HCT116 (cell line): Measurements from ENCODE around the gene FNIP2. TPM values are rescaled to one million over a fixed set of nuclear protein-coding genes. Genes with fewer than 3 reads are reported as not detected.

Source experiments
- ATAC-seq: fragments of 200-7000 bp; cut with Tn5 transposase; 2 replicates; pipeline ENCODE4 v1.9.1; 2020; ENCODE audit warnings: mild to moderate bottlenecking, moderate library complexity
- BruUV-seq: library from RNA; stranded (reverse); fragments of 400-500 nt; replicated peaks from 2 replicates; lab custom pipeline; 2021; lab: Mats Ljungman, UMichigan
- CTCF ChIA-PET: fragments of 300-600 bp; sonication (Branson Sonifier 250); formaldehyde crosslinking; loops from one replicate; lab custom pipeline; 2021; ENCODE audit warnings: antibody characterized with exemption; lab: Charles Lee
- POLR2A ChIA-PET: fragments of 300-600, 350-600 bp; sonication (Branson Sonifier 250); formaldehyde crosslinking; loops from one replicate; lab custom pipeline; 2021; ENCODE audit warnings: antibody characterized with exemption; lab: Charles Lee
- RAD21 ChIA-PET, 2 experiments: fragments of 300-600 bp; sonication (Branson Sonifier 250); formaldehyde crosslinking; loops; one replicate each; lab custom pipeline; 2023; ENCODE audit warnings: low total read pairs in 2 of 2; ENCODE audit not compliant: uncharacterized antibody in 2 of 2, unreplicated experiment in 2 of 2, low non-redundant PET in 1 of 2; lab: Charles Lee
- DNase-seq: peaks from one replicate; pipeline ENCODE4 v3.0.0-alpha.2; 2010; ENCODE audit warnings: low read depth, low spot score
- H2AFZ ChIP-seq: fragments of 200-600 bp; shearing (Covaris generic), sonication (generic); 2 replicates; pipeline ENCODE4 v1.6.1; 2017; ENCODE audit warnings: low read depth, mixed run types, mixed read lengths, antibody characterized with exemption, low read length; ENCODE audit not compliant: poor library complexity, severe bottlenecking
- H3K27ac ChIP-seq: 2 replicates; pipeline ENCODE4 v1.5.1; 2012; ENCODE audit warnings: low read depth, low read length
- H3K27me3 ChIP-seq: fragments of 200-600 bp; sonication (generic); 2 replicates; pipeline ENCODE4 v1.6.1; 2016; ENCODE audit warnings: mixed run types, low read length, mixed read lengths; ENCODE audit not compliant: insufficient read depth
- H3K36me3 ChIP-seq, 2 experiments: fragments of 200-500 bp in 1 of 2; fragments of 200-600 bp in 1 of 2; sonication (Bioruptor generic) in 1 of 2; sonication (generic) in 1 of 2; 2 replicates each; pipeline versions ENCODE4 v1.5.1 to v1.6.1; 2014 to 2016; ENCODE audit warnings: low read length in 2 of 2, inconsistent platforms in 1 of 2, mixed read lengths in 1 of 2, mixed run types in 1 of 2; ENCODE audit not compliant: insufficient read depth in 2 of 2, control insufficient read depth in 1 of 2
- H3K4me1 ChIP-seq, 2 experiments: fragments of 200-600 bp in 1 of 2; sonication (generic) in 1 of 2; 2 replicates each; pipeline versions ENCODE4 v1.5.1 to v1.6.1; 2012 to 2017; ENCODE audit warnings: low read length in 2 of 2, inconsistent platforms in 1 of 2, mild to moderate bottlenecking in 1 of 2, mixed read lengths in 1 of 2, mixed run types in 1 of 2, moderate library complexity in 1 of 2; ENCODE audit not compliant: insufficient read depth in 2 of 2, control insufficient read depth in 1 of 2
- H3K4me2 ChIP-seq: fragments of 200-600 bp; sonication (generic); 2 replicates; pipeline ENCODE4 v1.6.1; 2017; ENCODE audit warnings: mixed run types, low read length, mixed read lengths
- H3K4me3 ChIP-seq, 2 experiments: fragments of 200-600 bp in 1 of 2; sonication (generic) in 1 of 2; replicated peaks in 1 of 2; 2 replicates each; pipeline ENCODE4 v1.5.1; 2011 to 2016; ENCODE audit warnings: low read length in 2 of 2, control low read depth in 1 of 2, low read depth in 1 of 2, mild to moderate bottlenecking in 1 of 2, mixed read lengths in 1 of 2, mixed run types in 1 of 2
- H3K79me2 ChIP-seq: fragments of 200-600 bp; sonication (generic); 2 replicates; pipeline ENCODE4 v1.6.1; 2017; ENCODE audit warnings: mild to moderate bottlenecking, mixed run types, low read length, moderate library complexity, mixed read lengths; ENCODE audit not compliant: insufficient read depth
- H3K9ac ChIP-seq: fragments of 200-600 bp; sonication (generic); 2 replicates; pipeline ENCODE4 v1.6.1; 2016; ENCODE audit warnings: low read length, mixed read lengths
- H3K9me2 ChIP-seq: fragments of 200-600 bp; sonication (generic), shearing (Covaris generic); 2 replicates; pipeline ENCODE4 v1.6.1; 2017; ENCODE audit warnings: mixed run types, mild to moderate bottlenecking, moderate library complexity; ENCODE audit not compliant: insufficient read depth
- H3K9me3 ChIP-seq, 2 experiments: fragments of 200-500 bp in 1 of 2; fragments of 200-600 bp in 1 of 2; sonication (Bioruptor generic) in 1 of 2; sonication (generic) in 1 of 2; 2 replicates each; pipeline ENCODE4 v1.6.1; 2014 to 2017; ENCODE audit warnings: low read length in 2 of 2, mixed read lengths in 2 of 2, inconsistent platforms in 1 of 2, low read depth in 1 of 2, mild to moderate bottlenecking in 1 of 2, mixed run types in 1 of 2, moderate library complexity in 1 of 2; ENCODE audit not compliant: control insufficient read depth in 1 of 2, insufficient read depth in 1 of 2
- H4K20me1 ChIP-seq: fragments of 200-600 bp; sonication (generic), shearing (Covaris generic); 2 replicates; pipeline ENCODE4 v1.6.1; 2017; ENCODE audit warnings: mixed run types, mild to moderate bottlenecking, moderate library complexity; ENCODE audit not compliant: insufficient read depth
- ATF3 ChIP-seq: IDR thresholded peaks from 2 replicates; pipeline ENCODE4 v1.6.1; 2012
- CTCF ChIP-seq, 3 experiments: fragments of 200-600 bp in 1 of 3; sonication (generic) in 1 of 3; IDR thresholded peaks in 2 of 3; conservative IDR thresholded peaks in 1 of 3; 2 replicates each; pipeline ENCODE4 v1.5.1; 2012 to 2017; ENCODE audit warnings: low read depth in 2 of 3, low read length in 2 of 3, antibody characterized with exemption in 1 of 3, borderline replicate concordance in 1 of 3, control low read depth in 1 of 3, mild to moderate bottlenecking in 1 of 3, mixed read lengths in 1 of 3, mixed run types in 1 of 3, moderate library complexity in 1 of 3; ENCODE audit not compliant: insufficient read depth in 1 of 3
- EGR1 ChIP-seq: IDR thresholded peaks from 2 replicates; pipeline ENCODE4 v1.6.1; 2012; ENCODE audit warnings: low read depth
- ELF1 ChIP-seq: IDR thresholded peaks from 2 replicates; pipeline ENCODE4 v1.6.1; 2012; ENCODE audit warnings: low read depth, borderline replicate concordance
- EZH2 ChIP-seq: fragments of 200-600 bp; sonication (generic); IDR thresholded peaks from 2 replicates; pipeline ENCODE4 v1.6.1; 2017; ENCODE audit warnings: antibody characterized with exemption, mixed run types
- EZH2phosphoT487 ChIP-seq: fragments of 200-600 bp; IDR thresholded peaks from 2 replicates; pipeline ENCODE4 v1.6.1; 2018; ENCODE audit warnings: antibody characterized with exemption, borderline replicate concordance
- JUND ChIP-seq: IDR thresholded peaks from 2 replicates; pipeline ENCODE4 v1.6.1; 2012
- POLR2A ChIP-seq: IDR thresholded peaks from 2 replicates; pipeline ENCODE4 v1.7.0; 2011; ENCODE audit warnings: borderline replicate concordance; ENCODE audit not compliant: insufficient read depth, insufficient read length; ENCODE audit errors: extremely low read depth
- POLR2AphosphoS5 ChIP-seq: IDR thresholded peaks from 2 replicates; pipeline ENCODE4 v1.6.1; 2011; ENCODE audit warnings: mild to moderate bottlenecking, low read depth, low read length, moderate library complexity
- RAD21 ChIP-seq: IDR thresholded peaks from 2 replicates; pipeline ENCODE4 v1.6.1; 2012; ENCODE audit warnings: low read depth, mild to moderate bottlenecking
- SIN3A ChIP-seq: IDR thresholded peaks from 2 replicates; pipeline ENCODE4 v1.6.1; 2012; ENCODE audit warnings: low read depth
- SP1 ChIP-seq: IDR thresholded peaks from 2 replicates; pipeline ENCODE4 v1.6.1; 2012; ENCODE audit warnings: low read depth
- SRF ChIP-seq: IDR thresholded peaks from 2 replicates; pipeline ENCODE4 v1.6.1; 2012; ENCODE audit warnings: low read depth
- TCF7L2 ChIP-seq: IDR thresholded peaks from 2 replicates; pipeline ENCODE4 v1.7.0; 2011; ENCODE audit warnings: borderline replicate concordance, inconsistent platforms; ENCODE audit not compliant: insufficient read depth, insufficient read length; ENCODE audit errors: extremely low read depth
- YY1 ChIP-seq: IDR thresholded peaks from 2 replicates; pipeline ENCODE4 v1.6.1; 2011; ENCODE audit warnings: low read length, low read depth, moderate library complexity, mild to moderate bottlenecking; ENCODE audit not compliant: insufficient replicate concordance; ENCODE audit errors: extremely low read depth
- ZFX ChIP-seq: fragments of 450-650 bp; IDR thresholded peaks from 2 replicates; pipeline ENCODE4 v1.6.1; 2017
- ZNF274 ChIP-seq: fragments of 200-500 bp; sonication (Bioruptor generic); IDR thresholded peaks from 2 replicates; pipeline ENCODE4 v1.6.1; 2014; ENCODE audit warnings: mild to moderate bottlenecking, low read depth, low read length, inconsistent platforms
- intact Hi-C: fragments of 100-400 bp; cut with micrococcal nuclease; formaldehyde crosslinking; loops from 2 replicates; pipeline ENCODE4 v1.10.0; 2022
- total RNA-seq: library from RNA; stranded (reverse); gene quantifications from one replicate; pipeline ENCODE4 v1.2.1, GENCODE V29; 2021; ENCODE audit not compliant: unreplicated experiment
- TF ChIP-seq, protein P1 (sequence below): IDR thresholded peaks from 2 replicates; pipeline ENCODE4 v1.6.1; 2012
- TF ChIP-seq, protein P2 (sequence below): IDR thresholded peaks from 2 replicates; pipeline ENCODE4 v1.6.1; 2012; ENCODE audit warnings: low read depth

FNIP2 gene
- total RNA-seq, 1 experiment from 2014 or later = 4.8 TPM

GRCh38 chr4:158936238-158936637 is 167.4 kb downstream of the FNIP2 start:
- no peak for ATAC-seq
- H3K4me1 ChIP-seq = no peaks in the 10 kb centered on the region
- no peak overlapping the region for H3K4me2 ChIP-seq
- H3K36me3 ChIP-seq = no peaks in the 10 kb centered on the region
- RAD21 ChIA-PET = no interaction called here
- H3K9me2 ChIP-seq = no peaks in the 10 kb centered on the region
- no peak for DNase-seq
- H3K9me3 ChIP-seq = no peaks in the 10 kb centered on the region
- no peaks in the 10 kb centered on the region for H3K27me3 ChIP-seq
- POLR2A ChIA-PET = no interaction called here
- no peak overlapping the region for H3K27ac ChIP-seq
- intact Hi-C loops = no loop called here
- CTCF ChIA-PET = no interaction called here
- H2AFZ ChIP-seq = no peak overlapping the region
- no peaks in the 10 kb centered on the region for H4K20me1 ChIP-seq
- H3K9ac ChIP-seq = no peak overlapping the region
- no TSS peak for BruUV-seq
- no peak for TF ChIP-seq JUND
- no peak for TF ChIP-seq EZH2
- no peak for TF ChIP-seq POLR2A
- TF ChIP-seq ELF1 = no peak
- no peak for TF ChIP-seq SRF
- TF ChIP-seq, protein P1, sequence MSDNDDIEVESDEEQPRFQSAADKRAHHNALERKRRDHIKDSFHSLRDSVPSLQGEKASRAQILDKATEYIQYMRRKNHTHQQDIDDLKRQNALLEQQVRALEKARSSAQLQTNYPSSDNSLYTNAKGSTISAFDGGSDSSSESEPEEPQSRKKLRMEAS = no peak
- TF ChIP-seq EGR1 = no peak
- TF ChIP-seq YY1 = no peak
- no peak for TF ChIP-seq SIN3A
- no peak for TF ChIP-seq ZFX
- TF ChIP-seq ZNF274 = no peak
- TF ChIP-seq RAD21 = no peak
- TF ChIP-seq EZH2phosphoT487 = no peak
- TF ChIP-seq ATF3 = no peak
- no peak for TF ChIP-seq TCF7L2
- no peak for TF ChIP-seq SP1
- no peak for TF ChIP-seq POLR2AphosphoS5
- TF ChIP-seq, protein P2, sequence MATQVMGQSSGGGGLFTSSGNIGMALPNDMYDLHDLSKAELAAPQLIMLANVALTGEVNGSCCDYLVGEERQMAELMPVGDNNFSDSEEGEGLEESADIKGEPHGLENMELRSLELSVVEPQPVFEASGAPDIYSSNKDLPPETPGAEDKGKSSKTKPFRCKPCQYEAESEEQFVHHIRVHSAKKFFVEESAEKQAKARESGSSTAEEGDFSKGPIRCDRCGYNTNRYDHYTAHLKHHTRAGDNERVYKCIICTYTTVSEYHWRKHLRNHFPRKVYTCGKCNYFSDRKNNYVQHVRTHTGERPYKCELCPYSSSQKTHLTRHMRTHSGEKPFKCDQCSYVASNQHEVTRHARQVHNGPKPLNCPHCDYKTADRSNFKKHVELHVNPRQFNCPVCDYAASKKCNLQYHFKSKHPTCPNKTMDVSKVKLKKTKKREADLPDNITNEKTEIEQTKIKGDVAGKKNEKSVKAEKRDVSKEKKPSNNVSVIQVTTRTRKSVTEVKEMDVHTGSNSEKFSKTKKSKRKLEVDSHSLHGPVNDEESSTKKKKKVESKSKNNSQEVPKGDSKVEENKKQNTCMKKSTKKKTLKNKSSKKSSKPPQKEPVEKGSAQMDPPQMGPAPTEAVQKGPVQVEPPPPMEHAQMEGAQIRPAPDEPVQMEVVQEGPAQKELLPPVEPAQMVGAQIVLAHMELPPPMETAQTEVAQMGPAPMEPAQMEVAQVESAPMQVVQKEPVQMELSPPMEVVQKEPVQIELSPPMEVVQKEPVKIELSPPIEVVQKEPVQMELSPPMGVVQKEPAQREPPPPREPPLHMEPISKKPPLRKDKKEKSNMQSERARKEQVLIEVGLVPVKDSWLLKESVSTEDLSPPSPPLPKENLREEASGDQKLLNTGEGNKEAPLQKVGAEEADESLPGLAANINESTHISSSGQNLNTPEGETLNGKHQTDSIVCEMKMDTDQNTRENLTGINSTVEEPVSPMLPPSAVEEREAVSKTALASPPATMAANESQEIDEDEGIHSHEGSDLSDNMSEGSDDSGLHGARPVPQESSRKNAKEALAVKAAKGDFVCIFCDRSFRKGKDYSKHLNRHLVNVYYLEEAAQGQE = no peak
- TF ChIP-seq CTCF (IDR thresholded peaks at IDR 0.05 in 2 of 3, conservative IDR thresholded peaks at IDR 0.05 in 1 of 3; ENCODE audit: borderline replicate concordance in 1 of 3, insufficient read depth in 1 of 3, low read depth in 2 of 3, low read length in 2 of 3) = no peak
- no peaks in the 10 kb centered on the region for H3K79me2 ChIP-seq
- no peak overlapping the region for H3K4me3 ChIP-seq
